Spleen (tissue), 7 donors: Measurements from ENCODE around the gene TSHZ2.

Experiments
- POLR2A ChIP-seq, 3 donors: fragments of 450-650 bp; IDR thresholded peaks; one replicate each; pipeline ENCODE4 v1.5.1; 2017; ENCODE audit warnings: antibody characterized with exemption in 3 of 3, mild to moderate bottlenecking in 1 of 3
- TF ChIP-seq, protein P1 (sequence below), 11 experiments: fragments of 200-600 bp in 7 of 11; fragments of 450-650 bp in 4 of 11; sonication (generic) in 4 of 11; IDR thresholded peaks in 8 of 11; conservative IDR thresholded peaks in 3 of 11; 1 replicate in 7 of 11; 2 replicates in 4 of 11; pipeline versions ENCODE4 v1.4.0 to v1.8.0; 2016 to 2021; ENCODE audit warnings: antibody characterized with exemption in 11 of 11, inconsistent platforms in 4 of 11, mild to moderate bottlenecking in 1 of 11
- donor health status: DM: no; HTN: no; CAD: no; lungs with moderate emphysema.
- donor health status: DM: no; HTN: no; CAD: no.
- donor health status: DM: no; HTN: no; CAD: no.

DNA sequence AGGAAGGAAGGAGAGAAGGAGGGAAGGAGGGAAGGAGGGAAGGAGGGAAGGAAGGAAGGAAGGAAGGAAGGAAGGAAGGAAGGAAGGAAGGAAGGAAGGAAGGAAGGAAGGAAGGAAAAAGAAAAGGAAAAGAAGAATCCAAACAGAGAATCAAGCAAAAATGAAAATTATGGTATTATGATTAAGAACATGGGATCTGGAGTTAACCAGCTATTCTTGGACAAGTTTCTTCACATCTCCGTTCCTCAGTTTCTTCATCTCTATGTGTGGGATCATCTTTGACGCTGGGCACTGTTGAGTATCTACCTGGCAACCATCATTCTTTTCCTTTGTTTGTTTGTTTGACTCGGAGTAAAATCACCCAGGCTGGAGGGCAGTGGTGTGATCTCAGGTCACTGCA, 549.9 kb downstream of the TSHZ2 start:
- no peak for TF ChIP-seq POLR2A (IDR thresholded peaks at IDR 0.05)
- TF ChIP-seq, protein P1, sequence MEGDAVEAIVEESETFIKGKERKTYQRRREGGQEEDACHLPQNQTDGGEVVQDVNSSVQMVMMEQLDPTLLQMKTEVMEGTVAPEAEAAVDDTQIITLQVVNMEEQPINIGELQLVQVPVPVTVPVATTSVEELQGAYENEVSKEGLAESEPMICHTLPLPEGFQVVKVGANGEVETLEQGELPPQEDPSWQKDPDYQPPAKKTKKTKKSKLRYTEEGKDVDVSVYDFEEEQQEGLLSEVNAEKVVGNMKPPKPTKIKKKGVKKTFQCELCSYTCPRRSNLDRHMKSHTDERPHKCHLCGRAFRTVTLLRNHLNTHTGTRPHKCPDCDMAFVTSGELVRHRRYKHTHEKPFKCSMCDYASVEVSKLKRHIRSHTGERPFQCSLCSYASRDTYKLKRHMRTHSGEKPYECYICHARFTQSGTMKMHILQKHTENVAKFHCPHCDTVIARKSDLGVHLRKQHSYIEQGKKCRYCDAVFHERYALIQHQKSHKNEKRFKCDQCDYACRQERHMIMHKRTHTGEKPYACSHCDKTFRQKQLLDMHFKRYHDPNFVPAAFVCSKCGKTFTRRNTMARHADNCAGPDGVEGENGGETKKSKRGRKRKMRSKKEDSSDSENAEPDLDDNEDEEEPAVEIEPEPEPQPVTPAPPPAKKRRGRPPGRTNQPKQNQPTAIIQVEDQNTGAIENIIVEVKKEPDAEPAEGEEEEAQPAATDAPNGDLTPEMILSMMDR (IDR thresholded peaks at IDR 0.05 in 8 of 11, conservative IDR thresholded peaks at IDR 0.05 in 3 of 11), result no peak
